ENCODE measurements around the gene CTAGE1.
"Not testable (repeated sequence)": the region's sequence is repeated elsewhere in the genome, so short reads cannot be mapped to it uniquely, and the experiment has no call there.

Gene CTAGE1

GRCh38 chr18:22405142-22405541, 12.6 kb downstream of the CTAGE1 start:
- DNase-seq: no peak
- in situ Hi-C loops (cut with HindIII; ENCODE audit: low pct_ligation_motif_present, low pct_unique_long_range_greater_than_20kb, low sequenced_read_pairs): no loop called here

DNA sequence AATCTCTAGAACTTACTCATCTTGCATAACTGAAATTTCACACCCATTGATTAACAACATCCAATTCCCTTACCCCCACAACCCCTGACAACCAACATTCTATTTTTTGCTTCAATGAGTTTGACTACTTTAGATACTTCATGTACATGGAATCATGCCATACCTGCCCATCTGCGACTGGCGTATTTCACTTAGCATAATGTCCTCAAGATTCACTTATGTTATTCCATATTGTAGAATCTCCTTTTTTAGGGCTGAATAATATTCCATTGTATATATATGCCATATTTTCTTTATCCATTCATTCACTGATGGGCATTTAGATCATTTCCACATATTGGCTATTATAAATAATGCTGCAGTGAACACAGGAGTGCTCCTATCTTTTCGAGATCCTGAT, 13.8 kb downstream of the CTAGE1 start:
- DNase-seq: no peak
- in situ Hi-C loops (cut with HindIII; ENCODE audit: low pct_ligation_motif_present, low pct_unique_long_range_greater_than_20kb, low sequenced_read_pairs): no loop called here

DNA sequence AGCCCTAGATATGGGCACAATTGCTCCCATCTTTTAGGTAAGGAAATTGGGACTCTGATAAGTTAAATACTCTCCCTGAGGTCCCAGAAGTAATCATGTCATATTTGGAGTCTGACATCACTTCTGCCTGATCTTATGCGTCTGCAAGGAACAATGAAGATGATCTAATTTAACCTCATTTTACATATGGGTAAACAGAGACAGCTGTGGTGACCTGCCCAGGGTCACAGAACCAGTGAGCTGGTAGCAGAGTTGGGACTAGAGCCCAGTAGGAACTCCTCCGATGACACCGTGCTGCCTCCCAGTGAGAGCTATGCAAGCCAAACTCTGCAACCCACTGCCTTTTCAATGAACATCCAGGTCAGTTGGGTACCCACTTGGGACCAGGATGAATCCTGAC, 17.8 kb downstream of the CTAGE1 start:
- no peak for DNase-seq
- in situ Hi-C loops (cut with HindIII; ENCODE audit: low pct_ligation_motif_present, low pct_unique_long_range_greater_than_20kb, low sequenced_read_pairs): no loop called here

- in situ Hi-C loops (cut with HindIII; ENCODE audit: low pct_ligation_motif_present, low pct_unique_long_range_greater_than_20kb, low sequenced_read_pairs): no loop called here
- no peak for DNase-seq
These were observed 19.3 kb downstream of the CTAGE1 start for GRCh38 chr18:22398464-22398863.

DNA sequence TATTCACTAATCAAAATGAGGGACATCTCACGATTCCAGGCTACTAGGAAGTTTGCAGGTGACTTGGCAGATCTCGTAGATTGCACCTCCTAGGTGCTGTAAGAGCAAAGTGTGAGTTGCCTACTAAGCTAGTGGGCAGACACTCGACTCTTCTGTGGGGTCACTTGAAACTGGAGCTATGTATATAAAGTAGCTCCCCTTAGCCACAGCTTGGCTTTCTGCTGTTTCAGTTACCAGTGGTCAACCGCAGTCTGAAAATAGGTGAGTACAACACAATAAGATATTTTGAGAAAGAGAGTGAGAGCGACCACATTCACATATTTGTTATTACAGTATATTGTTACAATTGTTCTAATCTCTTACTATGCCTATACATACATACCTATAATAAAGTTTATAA, 23.3 kb downstream of the CTAGE1 start:
- DNase-seq: no peak
- in situ Hi-C loops (cut with HindIII; ENCODE audit: low pct_ligation_motif_present, low pct_unique_long_range_greater_than_20kb, low sequenced_read_pairs): no loop called here

DNA sequence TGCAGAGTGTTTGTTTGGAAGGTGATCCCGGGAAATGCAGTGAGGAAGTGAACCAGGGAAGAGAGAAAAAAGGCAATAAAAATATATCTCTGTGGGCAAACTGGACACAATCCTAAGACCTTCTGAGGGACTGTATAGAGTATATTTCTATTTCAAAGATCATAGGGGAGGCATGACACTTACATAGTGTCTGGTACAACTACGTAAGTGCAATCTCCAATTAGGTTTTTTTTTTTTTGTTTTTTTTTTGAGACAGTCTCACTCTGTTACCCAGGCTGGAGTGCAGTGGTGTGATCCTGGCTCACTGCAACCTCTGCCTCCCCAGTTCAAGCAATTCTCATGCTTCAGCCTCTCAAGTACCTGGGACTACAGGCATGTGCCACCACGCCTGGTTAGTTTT, 24.6 kb downstream of the CTAGE1 start:
- DNase-seq; in situ Hi-C loops (cut with HindIII; ENCODE audit: low pct_ligation_motif_present, low pct_unique_long_range_greater_than_20kb, low sequenced_read_pairs): not testable (repeated sequence)

DNA sequence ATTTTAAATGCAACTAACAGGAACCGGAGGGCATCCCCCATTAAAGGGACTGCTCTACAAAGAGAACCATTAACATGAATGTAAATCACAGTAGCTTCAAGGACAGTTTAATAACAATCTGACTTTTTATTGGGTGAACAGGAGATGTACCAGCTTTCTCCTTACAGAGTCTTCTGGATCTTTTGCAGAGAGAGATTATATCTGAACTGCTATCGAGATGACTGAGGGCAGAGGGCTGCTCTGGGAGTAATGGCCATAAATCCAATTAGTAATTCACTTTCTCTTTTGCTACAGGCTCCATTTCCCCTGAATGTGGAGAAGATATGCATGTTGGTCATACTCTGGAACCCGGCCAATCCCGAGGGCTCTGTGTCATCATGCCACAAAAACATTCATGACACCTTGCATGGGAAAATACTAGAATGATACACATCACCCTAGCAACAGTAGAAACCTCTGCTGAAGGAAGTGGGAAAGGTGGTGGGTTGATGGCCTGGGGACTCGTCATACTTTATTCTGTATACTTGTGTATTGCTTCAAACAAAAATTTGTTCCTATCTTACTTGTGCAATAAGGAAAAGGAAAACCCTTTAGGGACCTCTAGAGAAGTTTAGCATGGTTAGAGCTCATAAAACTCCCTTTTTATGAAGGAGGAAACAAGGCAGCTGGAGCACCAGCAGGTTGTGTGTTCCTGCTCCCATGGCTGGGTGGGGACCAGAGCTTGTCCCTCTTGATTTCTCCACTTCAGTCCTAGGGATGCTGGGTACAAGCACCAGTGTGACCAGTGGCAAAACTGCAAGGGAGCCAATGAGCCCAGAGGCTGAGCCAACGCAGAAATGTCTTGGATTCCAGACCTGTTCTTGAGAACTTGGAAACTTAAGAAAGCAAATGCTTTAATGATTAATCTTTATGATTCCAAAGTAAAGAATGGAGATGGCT, 26.0 kb downstream of the CTAGE1 start:
- peak; percentile 72 for DNase-seq
- in situ Hi-C loops (cut with HindIII; ENCODE audit: low pct_ligation_motif_present, low pct_unique_long_range_greater_than_20kb, low sequenced_read_pairs): no loop called here

DNA sequence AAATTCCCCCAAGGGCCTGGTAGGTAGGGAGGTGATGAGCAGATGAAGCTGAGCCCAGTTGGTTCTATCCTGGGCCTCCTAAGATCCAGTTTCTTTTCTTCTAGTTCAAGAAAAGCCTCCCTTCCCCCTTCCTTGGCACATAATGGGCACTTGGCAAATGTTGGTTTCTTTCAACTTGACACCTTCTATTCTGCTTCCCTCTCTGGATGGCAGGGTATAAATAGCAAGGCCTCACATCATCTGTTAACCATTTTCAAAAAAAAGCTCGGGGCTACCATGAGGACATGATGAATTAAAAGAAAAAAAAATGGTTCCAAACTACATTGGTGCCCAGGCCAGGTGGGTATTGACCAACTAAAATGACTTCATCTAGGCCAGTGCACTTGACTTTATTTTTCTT, 29.9 kb downstream of the CTAGE1 start:
- in situ Hi-C loops (cut with HindIII; ENCODE audit: low pct_ligation_motif_present, low pct_unique_long_range_greater_than_20kb, low sequenced_read_pairs): no loop called here
- no peak for DNase-seq

- in situ Hi-C loops (cut with HindIII; ENCODE audit: low pct_ligation_motif_present, low pct_unique_long_range_greater_than_20kb, low sequenced_read_pairs): no loop called here
- no peak for DNase-seq
These were observed 30.4 kb downstream of the CTAGE1 start for GRCh38 chr18:22387364-22387763.

- DNase-seq: no peak
- in situ Hi-C loops (cut with HindIII; ENCODE audit: low pct_ligation_motif_present, low pct_unique_long_range_greater_than_20kb, low sequenced_read_pairs): no loop called here
These were observed 32.0 kb downstream of the CTAGE1 start for GRCh38 chr18:22385718-22386117.

GRCh38 chr18:22378672-22379282, 38.9 kb downstream of the CTAGE1 start:
- peak; percentile 59 for DNase-seq
- in situ Hi-C loops (cut with HindIII; ENCODE audit: low pct_ligation_motif_present, low pct_unique_long_range_greater_than_20kb, low sequenced_read_pairs): no loop called here

- in situ Hi-C loops (cut with HindIII; ENCODE audit: low pct_ligation_motif_present, low pct_unique_long_range_greater_than_20kb, low sequenced_read_pairs): no loop called here
- DNase-seq: no peak
These were observed 39.9 kb downstream of the CTAGE1 start for GRCh38 chr18:22377769-22378168.

GRCh38 chr18:22370414-22370813, 47.3 kb downstream of the CTAGE1 start:
- in situ Hi-C loops (cut with HindIII; ENCODE audit: low pct_ligation_motif_present, low pct_unique_long_range_greater_than_20kb, low sequenced_read_pairs): no loop called here

DNA sequence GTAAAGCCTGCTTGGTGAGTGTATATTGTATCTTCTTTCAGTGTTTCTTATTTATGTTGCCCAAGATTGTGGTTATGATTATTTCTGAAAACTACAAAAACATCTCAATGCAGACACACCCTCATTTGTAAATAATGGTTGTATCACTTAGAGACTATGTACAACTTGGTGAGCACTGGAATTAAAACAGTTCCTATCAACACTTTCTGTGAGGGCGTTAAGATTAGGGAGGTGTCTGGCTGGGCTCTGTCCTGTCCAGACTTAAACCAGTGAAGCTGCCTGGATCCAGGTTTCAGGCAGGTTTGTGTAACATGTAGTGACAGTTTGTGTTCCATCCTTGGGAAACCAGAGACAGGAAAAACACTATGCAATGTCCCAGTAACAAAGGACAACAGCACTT, 49.7 kb downstream of the CTAGE1 start:
- in situ Hi-C loops (cut with HindIII; ENCODE audit: low pct_ligation_motif_present, low pct_unique_long_range_greater_than_20kb, low sequenced_read_pairs): no loop called here
- DNase-seq: no peak

More at GRCh38 chr18:22370414-22370813, 47.3 kb downstream of the CTAGE1 start:
- DNase-seq: no peak

DNA sequence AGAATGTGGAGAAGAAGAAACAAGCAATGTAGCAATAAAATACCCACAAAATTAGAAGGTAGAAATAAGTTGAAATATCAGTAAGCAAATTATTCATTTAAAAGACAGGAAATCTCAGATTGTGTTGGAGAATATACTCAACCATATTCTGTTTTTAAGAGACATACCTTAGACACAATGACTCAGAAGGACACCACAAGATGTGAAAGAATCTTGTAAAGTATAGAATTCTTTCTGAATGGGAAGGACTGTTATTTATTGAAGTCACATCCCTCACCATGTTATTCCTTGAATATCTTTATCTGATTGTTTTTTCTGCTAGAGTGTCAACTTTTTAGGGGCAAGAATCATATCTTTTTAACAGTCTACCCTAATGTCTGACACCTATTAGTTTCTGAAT, 50.4 kb downstream of the CTAGE1 start:
- in situ Hi-C loops (cut with HindIII; ENCODE audit: low pct_ligation_motif_present, low pct_unique_long_range_greater_than_20kb, low sequenced_read_pairs): no loop called here
- DNase-seq: no peak

GRCh38 chr18:22363867-22364463, 53.8 kb downstream of the CTAGE1 start:
- in situ Hi-C loops (cut with HindIII; ENCODE audit: low pct_ligation_motif_present, low pct_unique_long_range_greater_than_20kb, low sequenced_read_pairs): no loop called here
- DNase-seq: peak; percentile 6

Measured in ACHN (cell line).